SK-N-SH treated with all-trans-retinoic acid at 6 μM for 48 hours (cell line): ENCODE data around the gene BLOC1S4.

Experiments used
- ATAC-seq: fragments of 200-7000 bp; cut with Tn5 transposase; 3 replicates; pipeline ENCODE4 v1.9.1; 2020; ENCODE audit warnings: mild to moderate bottlenecking, moderate library complexity
- ARNTL ChIP-seq: fragments of 450-650 bp; formaldehyde crosslinking; IDR thresholded peaks from 2 replicates; pipeline ENCODE4 v1.5.0; 2020; ENCODE audit warnings: low read depth, mild to moderate bottlenecking, moderate library complexity, borderline replicate concordance
- BACH2 ChIP-seq: fragments of 250-450 bp; sonication (Bioruptor Pico); IDR thresholded peaks from 2 replicates; pipeline ENCODE4 v1.9.0; 2021; ENCODE audit warnings: mild to moderate bottlenecking, borderline replicate concordance
- CSDC2 ChIP-seq: fragments of 250-450 bp; sonication (Bioruptor Pico); IDR thresholded peaks from 2 replicates; pipeline ENCODE4 v1.5.0; 2020; ENCODE audit warnings: mild to moderate bottlenecking, moderate library complexity
- ESRRG ChIP-seq: fragments of 250-450 bp; sonication (Bioruptor Pico); IDR thresholded peaks from 2 replicates; pipeline ENCODE4 v1.6.1; 2021; ENCODE audit warnings: mild to moderate bottlenecking
- GLIS3 ChIP-seq: fragments of 250-450 bp; sonication (Bioruptor Pico); IDR thresholded peaks from 2 replicates; pipeline ENCODE4 v1.5.0; 2020; ENCODE audit warnings: mild to moderate bottlenecking, moderate library complexity
- ISL1 ChIP-seq: fragments of 250-450 bp; sonication (Bioruptor Pico); IDR thresholded peaks from 2 replicates; pipeline ENCODE4 v2.1.2; 2022; ENCODE audit warnings: mild to moderate bottlenecking, moderate library complexity
- OSR1 ChIP-seq: fragments of 250-450 bp; sonication (Bioruptor Pico); IDR thresholded peaks from 2 replicates; pipeline ENCODE4 v1.8.0; 2022; ENCODE audit warnings: moderate library complexity, mild to moderate bottlenecking, inconsistent platforms
- PPARA ChIP-seq: fragments of 250-450 bp; sonication (Bioruptor Pico); IDR thresholded peaks from 2 replicates; pipeline ENCODE4 v1.5.0; 2020; ENCODE audit warnings: mild to moderate bottlenecking, borderline replicate concordance
- RARB ChIP-seq: fragments of 250-450 bp; sonication (Bioruptor Pico); IDR thresholded peaks from 2 replicates; pipeline ENCODE4 v1.8.0; 2021; ENCODE audit warnings: mild to moderate bottlenecking, moderate library complexity
- SNAI2 ChIP-seq: fragments of 250-450 bp; sonication (Bioruptor Pico); IDR thresholded peaks from 2 replicates; pipeline ENCODE4 v1.5.0; 2020; ENCODE audit warnings: mild to moderate bottlenecking, moderate library complexity
- TCF4 ChIP-seq: fragments of 250-450 bp; sonication (Bioruptor Pico); IDR thresholded peaks from 2 replicates; pipeline ENCODE4 v1.8.0; 2021; ENCODE audit warnings: mild to moderate bottlenecking, moderate library complexity, borderline replicate concordance
- TOX ChIP-seq: fragments of 250-450 bp; sonication (Bioruptor Pico); IDR thresholded peaks from 2 replicates; pipeline ENCODE4 v1.8.0; 2021; ENCODE audit warnings: mild to moderate bottlenecking, moderate library complexity, borderline replicate concordance
- ZC3H10 ChIP-seq: fragments of 250-450 bp; sonication (Bioruptor Pico); IDR thresholded peaks from 2 replicates; pipeline ENCODE4 v1.5.1; 2021; ENCODE audit warnings: mild to moderate bottlenecking, moderate library complexity
- ZFP30 ChIP-seq: fragments of 450-650 bp; formaldehyde crosslinking; IDR thresholded peaks from 2 replicates; pipeline ENCODE4 v1.5.0; 2022; ENCODE audit warnings: mild to moderate bottlenecking, moderate library complexity
- ZNF565 ChIP-seq: fragments of 450-650 bp; formaldehyde crosslinking; conservative IDR thresholded peaks from 2 replicates; pipeline ENCODE4 v1.5.0; 2020; ENCODE audit warnings: low read depth, mild to moderate bottlenecking, moderate library complexity
- ZNF70 ChIP-seq: fragments of 450-650 bp; formaldehyde crosslinking; IDR thresholded peaks from 2 replicates; pipeline ENCODE4 v1.5.0; 2020; ENCODE audit warnings: mild to moderate bottlenecking, moderate library complexity
- TF ChIP-seq, protein P1 (sequence below): fragments of 250-450 bp; sonication (Bioruptor Pico); IDR thresholded peaks from 2 replicates; pipeline ENCODE4 v1.5.0; 2020; ENCODE audit warnings: mild to moderate bottlenecking, moderate library complexity
- TF ChIP-seq, protein P2 (sequence below): fragments of 250-450 bp; sonication (Bioruptor Pico); IDR thresholded peaks from 2 replicates; pipeline ENCODE4 v1.8.0; 2021; ENCODE audit warnings: low read depth, mild to moderate bottlenecking, moderate library complexity, borderline replicate concordance
- TF ChIP-seq, protein P3 (sequence below): fragments of 250-450 bp; sonication (Bioruptor Pico); IDR thresholded peaks from 2 replicates; pipeline ENCODE4 v1.5.1; 2021; ENCODE audit warnings: mild to moderate bottlenecking, moderate library complexity
- TF ChIP-seq, protein P4 (sequence below): fragments of 250-450 bp; sonication (Bioruptor Pico); IDR thresholded peaks from 2 replicates; pipeline ENCODE4 v1.8.0; 2020; ENCODE audit warnings: mild to moderate bottlenecking, moderate library complexity, borderline replicate concordance

The BLOC1S4 gene

DNA sequence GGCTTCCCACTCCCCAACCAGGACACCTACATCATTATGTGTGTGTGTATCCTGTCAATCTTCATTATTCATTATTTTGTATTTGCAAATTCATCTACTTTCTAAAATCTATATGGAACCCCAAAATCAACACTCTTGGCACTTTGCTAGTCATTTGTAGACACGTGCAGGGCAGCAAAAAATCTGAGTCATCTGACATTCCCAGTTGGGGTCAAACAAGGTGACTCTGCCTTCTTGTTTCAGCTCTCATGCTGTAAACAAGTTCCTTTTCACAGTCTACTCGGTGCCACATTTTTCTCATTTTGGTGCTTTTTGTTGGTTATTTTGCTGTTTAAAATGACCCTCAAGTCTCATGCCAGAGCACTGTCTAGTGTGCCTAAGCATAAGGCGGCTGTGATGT, 12.2 kb upstream of the BLOC1S4 start (continued):
- TF ChIP-seq, protein P1, sequence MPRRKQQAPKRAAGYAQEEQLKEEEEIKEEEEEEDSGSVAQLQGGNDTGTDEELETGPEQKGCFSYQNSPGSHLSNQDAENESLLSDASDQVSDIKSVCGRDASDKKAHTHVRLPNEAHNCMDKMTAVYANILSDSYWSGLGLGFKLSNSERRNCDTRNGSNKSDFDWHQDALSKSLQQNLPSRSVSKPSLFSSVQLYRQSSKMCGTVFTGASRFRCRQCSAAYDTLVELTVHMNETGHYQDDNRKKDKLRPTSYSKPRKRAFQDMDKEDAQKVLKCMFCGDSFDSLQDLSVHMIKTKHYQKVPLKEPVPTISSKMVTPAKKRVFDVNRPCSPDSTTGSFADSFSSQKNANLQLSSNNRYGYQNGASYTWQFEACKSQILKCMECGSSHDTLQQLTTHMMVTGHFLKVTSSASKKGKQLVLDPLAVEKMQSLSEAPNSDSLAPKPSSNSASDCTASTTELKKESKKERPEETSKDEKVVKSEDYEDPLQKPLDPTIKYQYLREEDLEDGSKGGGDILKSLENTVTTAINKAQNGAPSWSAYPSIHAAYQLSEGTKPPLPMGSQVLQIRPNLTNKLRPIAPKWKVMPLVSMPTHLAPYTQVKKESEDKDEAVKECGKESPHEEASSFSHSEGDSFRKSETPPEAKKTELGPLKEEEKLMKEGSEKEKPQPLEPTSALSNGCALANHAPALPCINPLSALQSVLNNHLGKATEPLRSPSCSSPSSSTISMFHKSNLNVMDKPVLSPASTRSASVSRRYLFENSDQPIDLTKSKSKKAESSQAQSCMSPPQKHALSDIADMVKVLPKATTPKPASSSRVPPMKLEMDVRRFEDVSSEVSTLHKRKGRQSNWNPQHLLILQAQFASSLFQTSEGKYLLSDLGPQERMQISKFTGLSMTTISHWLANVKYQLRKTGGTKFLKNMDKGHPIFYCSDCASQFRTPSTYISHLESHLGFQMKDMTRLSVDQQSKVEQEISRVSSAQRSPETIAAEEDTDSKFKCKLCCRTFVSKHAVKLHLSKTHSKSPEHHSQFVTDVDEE (CRISPR knock-in tag) = no peak
- TF ChIP-seq RARB (CRISPR knock-in tag) = no peak

DNA sequence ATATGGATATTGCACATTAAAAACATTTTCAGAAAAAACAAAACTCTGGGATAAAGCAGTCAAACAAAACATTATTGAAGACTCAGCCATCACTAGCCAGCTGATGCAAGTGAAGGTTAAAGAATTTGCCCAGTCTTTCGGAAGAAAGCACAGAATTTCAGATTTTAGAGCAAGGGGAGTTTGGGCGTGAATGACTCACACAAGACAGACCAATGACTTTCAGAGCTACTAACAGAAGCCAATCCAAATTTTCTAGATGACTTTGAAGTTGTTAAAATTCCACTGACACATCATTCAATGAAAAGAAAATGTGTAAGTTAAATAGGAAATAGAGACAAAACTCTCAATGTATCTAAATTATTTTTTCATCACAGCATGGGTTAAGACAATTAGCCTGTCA, 10.3 kb upstream of the BLOC1S4 start:
- TF ChIP-seq, protein P1 (CRISPR knock-in tag) = no peak
- no peak for TF ChIP-seq RARB (CRISPR knock-in tag)
- TF ChIP-seq, protein P2, sequence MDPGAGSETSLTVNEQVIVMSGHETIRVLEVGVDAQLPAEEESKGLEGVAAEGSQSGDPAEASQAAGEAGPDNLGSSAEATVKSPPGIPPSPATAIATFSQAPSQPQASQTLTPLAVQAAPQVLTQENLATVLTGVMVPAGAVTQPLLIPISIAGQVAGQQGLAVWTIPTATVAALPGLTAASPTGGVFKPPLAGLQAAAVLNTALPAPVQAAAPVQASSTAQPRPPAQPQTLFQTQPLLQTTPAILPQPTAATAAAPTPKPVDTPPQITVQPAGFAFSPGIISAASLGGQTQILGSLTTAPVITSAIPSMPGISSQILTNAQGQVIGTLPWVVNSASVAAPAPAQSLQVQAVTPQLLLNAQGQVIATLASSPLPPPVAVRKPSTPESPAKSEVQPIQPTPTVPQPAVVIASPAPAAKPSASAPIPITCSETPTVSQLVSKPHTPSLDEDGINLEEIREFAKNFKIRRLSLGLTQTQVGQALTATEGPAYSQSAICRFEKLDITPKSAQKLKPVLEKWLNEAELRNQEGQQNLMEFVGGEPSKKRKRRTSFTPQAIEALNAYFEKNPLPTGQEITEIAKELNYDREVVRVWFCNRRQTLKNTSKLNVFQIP (CRISPR knock-in tag) = no peak
- TF ChIP-seq TCF4 (CRISPR knock-in tag) = no peak
- TF ChIP-seq ZNF70 (CRISPR knock-in tag) = no peak
- TF ChIP-seq CSDC2 (CRISPR knock-in tag) = no peak
- TF ChIP-seq, all 23 proteins: peak for 0
- no peak for ATAC-seq

DNA sequence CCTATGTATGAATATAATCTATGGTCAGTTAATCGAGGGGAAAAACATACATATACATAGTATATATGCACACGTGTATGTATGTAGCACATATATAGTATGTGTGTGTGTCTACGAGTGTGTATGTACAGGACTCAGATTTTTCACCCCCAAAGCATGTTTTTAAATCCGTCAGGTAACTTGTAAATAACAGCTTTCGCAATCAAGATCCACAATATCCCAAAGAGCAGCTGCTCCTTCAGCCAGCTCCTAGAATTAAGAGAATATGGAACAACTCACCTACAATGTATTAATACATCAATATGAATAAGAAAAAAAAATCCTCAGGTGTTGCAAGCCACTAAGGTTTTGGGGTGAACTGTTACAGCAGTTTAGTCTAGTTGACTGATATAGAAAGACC, 9.8 kb upstream of the BLOC1S4 start:
- ATAC-seq = no peak
- TF ChIP-seq, protein P1 (CRISPR knock-in tag) = no peak
- TF ChIP-seq ESRRG (CRISPR knock-in tag) (no peak), ISL1 (no peak), SNAI2 (CRISPR knock-in tag) (no peak), GLIS3 (CRISPR knock-in tag) (no peak), OSR1 (CRISPR knock-in tag) (no peak), ZFP30 (CRISPR knock-in tag) (no peak), TOX (CRISPR knock-in tag) (no peak), PPARA (no peak), ZC3H10 (CRISPR knock-in tag) (no peak), ZNF565 (CRISPR knock-in tag) (no peak), RARB (CRISPR knock-in tag) (no peak), ZNF70 (CRISPR knock-in tag) (no peak), ARNTL (CRISPR knock-in tag) (no peak), TCF4 (CRISPR knock-in tag) (no peak), BACH2 (CRISPR knock-in tag) (no peak)
- TF ChIP-seq, protein P3, sequence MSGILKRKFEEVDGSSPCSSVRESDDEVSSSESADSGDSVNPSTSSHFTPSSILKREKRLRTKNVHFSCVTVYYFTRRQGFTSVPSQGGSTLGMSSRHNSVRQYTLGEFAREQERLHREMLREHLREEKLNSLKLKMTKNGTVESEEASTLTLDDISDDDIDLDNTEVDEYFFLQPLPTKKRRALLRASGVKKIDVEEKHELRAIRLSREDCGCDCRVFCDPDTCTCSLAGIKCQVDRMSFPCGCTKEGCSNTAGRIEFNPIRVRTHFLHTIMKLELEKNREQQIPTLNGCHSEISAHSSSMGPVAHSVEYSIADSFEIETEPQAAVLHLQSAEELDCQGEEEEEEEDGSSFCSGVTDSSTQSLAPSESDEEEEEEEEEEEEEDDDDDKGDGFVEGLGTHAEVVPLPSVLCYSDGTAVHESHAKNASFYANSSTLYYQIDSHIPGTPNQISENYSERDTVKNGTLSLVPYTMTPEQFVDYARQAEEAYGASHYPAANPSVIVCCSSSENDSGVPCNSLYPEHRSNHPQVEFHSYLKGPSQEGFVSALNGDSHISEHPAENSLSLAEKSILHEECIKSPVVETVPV = no peak
- TF ChIP-seq, protein P2 (CRISPR knock-in tag) = no peak
- TF ChIP-seq, protein P4, sequence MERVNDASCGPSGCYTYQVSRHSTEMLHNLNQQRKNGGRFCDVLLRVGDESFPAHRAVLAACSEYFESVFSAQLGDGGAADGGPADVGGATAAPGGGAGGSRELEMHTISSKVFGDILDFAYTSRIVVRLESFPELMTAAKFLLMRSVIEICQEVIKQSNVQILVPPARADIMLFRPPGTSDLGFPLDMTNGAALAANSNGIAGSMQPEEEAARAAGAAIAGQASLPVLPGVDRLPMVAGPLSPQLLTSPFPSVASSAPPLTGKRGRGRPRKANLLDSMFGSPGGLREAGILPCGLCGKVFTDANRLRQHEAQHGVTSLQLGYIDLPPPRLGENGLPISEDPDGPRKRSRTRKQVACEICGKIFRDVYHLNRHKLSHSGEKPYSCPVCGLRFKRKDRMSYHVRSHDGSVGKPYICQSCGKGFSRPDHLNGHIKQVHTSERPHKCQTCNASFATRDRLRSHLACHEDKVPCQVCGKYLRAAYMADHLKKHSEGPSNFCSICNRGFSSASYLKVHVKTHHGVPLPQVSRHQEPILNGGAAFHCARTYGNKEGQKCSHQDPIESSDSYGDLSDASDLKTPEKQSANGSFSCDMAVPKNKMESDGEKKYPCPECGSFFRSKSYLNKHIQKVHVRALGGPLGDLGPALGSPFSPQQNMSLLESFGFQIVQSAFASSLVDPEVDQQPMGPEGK (CRISPR knock-in tag) = no peak
